ENCODE measurements around the gene LTBP3.

GRCh38 chr11:65584106-65584505 is 25.9 kb upstream of the LTBP3 start:
- TF ChIP-seq POLR2A (IDR thresholded peaks at IDR 0.05), result no peak
- no peak for TF ChIP-seq CTCF (IDR thresholded peaks at IDR 0.05)
